ENCODE results near the gene AMER3. TPM values are rescaled to one million over a fixed set of nuclear protein-coding genes. Genes with fewer than 3 reads are reported as not detected.

The AMER3 gene
- polyA plus RNA-seq, 1 of the 3 experiments (the other 2 are of a cell fraction) = under 0.01 TPM

DNA sequence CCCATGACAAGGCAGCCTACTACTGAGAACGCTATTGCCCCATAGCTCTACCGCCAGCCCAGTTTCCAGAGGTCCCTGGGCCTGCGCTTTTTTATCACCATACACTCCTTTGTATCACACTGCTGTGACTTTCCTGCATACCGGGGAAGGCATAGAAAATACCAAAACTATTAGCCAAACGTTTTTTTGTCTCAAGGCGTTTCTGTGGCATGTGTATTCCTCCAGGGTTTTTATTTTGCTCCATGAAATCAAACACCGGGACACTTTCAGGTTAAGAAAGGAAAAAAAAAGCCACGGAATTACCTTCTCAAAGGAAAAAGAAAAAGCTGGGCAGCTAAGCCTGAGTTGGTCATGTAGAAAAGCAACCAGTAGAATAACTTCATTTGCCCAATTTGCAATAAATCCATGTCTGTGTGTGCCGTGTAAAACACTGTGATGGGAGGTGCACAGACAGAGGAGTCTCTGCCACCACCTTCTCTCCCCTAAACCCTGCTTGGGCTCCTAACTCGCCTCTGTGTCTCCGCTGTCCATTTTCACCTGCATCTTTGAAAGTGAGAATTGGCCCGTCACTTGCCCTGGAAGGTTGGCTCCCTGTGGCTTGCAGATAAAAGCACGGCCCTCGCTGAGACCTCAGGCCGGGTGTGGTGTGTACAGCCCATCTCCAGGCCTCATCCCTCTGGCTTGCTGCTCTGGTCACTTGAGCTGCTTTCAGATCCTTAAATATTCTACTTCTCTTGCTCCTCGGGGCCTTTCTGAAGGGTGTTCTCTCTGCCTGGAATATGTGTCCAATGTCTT is 1.7 kb downstream of the AMER3 start (continued):
- TF ChIP-seq MXI1 (IDR thresholded peaks at IDR 0.05; ENCODE audit: low read depth, low read length) (no peak), FOXJ3 (CRISPR knock-in tag; IDR thresholded peaks at IDR 0.05) (no peak), TCF12 (IDR thresholded peaks at IDR 0.05) (no peak), GABPA (IDR thresholded peaks at IDR 0.05; ENCODE audit: low read depth) (no peak)
- TF ChIP-seq, protein P1, sequence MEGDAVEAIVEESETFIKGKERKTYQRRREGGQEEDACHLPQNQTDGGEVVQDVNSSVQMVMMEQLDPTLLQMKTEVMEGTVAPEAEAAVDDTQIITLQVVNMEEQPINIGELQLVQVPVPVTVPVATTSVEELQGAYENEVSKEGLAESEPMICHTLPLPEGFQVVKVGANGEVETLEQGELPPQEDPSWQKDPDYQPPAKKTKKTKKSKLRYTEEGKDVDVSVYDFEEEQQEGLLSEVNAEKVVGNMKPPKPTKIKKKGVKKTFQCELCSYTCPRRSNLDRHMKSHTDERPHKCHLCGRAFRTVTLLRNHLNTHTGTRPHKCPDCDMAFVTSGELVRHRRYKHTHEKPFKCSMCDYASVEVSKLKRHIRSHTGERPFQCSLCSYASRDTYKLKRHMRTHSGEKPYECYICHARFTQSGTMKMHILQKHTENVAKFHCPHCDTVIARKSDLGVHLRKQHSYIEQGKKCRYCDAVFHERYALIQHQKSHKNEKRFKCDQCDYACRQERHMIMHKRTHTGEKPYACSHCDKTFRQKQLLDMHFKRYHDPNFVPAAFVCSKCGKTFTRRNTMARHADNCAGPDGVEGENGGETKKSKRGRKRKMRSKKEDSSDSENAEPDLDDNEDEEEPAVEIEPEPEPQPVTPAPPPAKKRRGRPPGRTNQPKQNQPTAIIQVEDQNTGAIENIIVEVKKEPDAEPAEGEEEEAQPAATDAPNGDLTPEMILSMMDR (IDR thresholded peaks at IDR 0.05) = no peak

DNA sequence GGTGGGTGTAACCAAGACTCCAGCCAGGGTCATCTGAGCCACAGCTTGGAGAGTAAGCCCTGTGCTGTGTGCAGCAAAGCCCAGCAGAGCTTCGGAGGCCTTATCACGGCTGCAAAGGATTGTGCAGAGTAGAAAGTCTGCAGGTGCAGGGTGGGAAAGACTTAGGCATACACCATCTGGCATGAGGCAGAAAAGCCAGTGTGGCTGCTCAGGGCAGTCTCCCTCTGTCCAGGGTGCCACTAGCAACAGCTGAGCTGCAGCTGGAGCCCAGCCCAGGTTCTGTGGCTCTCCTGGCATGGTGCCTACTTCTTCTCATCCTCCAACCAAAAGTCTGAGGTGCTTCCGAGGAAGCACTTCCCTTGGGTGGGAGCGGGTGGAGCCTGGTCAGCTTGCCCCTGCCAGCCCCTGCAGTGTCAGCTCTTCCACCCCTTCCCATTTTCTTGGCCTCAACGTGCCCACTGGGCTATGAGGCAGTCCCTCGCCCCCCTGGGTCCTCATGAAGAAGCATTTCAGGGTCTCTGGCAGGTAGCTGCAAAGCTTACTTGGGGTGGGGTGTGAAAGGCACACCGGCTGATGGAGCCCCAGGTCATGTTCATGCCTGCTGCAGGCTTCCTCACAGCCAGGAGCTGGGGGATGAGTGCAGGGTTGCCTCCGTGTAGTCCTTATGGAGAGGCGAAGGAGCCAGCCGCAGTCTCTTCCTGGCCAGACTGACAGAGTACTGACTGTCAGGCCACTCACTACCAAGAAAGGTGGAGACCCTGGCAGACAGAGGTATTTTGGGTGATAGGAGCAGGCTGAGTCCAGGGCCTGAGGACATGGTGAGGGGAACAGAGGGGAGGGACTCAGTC is 4.8 kb downstream of the AMER3 start:
- H3K9me2 ChIP-seq = no peaks in the 10 kb centered on the region
- H3K9me3 ChIP-seq = no peaks in the 10 kb centered on the region
- no peak overlapping the region for H3K9ac ChIP-seq
- no peaks in the 10 kb centered on the region for H3F3A ChIP-seq (replicated peaks; ENCODE audit: insufficient read depth)
- peaks cover 0 to 27% of the 10 kb centered on the region in 2 experiments; a peak in 1 of 4 replicates for H3K4me1 ChIP-seq (ENCODE audit: control insufficient read depth in 1 of 2, insufficient read depth in 2 of 2, low read depth in 1 of 2, low read length in 1 of 2)
- POLR2A ChIA-PET = no interaction called here
- WGBS (ENCODE audit: low lambda C conversion rate) = 27% methylated on average over 9 of the region's 10 CpGs
- H3K4me2 ChIP-seq = no peak overlapping the region
- TF ChIP-seq, protein P2, sequence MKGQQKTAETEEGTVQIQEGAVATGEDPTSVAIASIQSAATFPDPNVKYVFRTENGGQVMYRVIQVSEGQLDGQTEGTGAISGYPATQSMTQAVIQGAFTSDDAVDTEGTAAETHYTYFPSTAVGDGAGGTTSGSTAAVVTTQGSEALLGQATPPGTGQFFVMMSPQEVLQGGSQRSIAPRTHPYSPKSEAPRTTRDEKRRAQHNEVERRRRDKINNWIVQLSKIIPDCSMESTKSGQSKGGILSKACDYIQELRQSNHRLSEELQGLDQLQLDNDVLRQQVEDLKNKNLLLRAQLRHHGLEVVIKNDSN (IDR thresholded peaks at IDR 0.05; ENCODE audit: borderline replicate concordance, low read depth) = no peak
- TF ChIP-seq FOXJ3 (CRISPR knock-in tag; IDR thresholded peaks at IDR 0.05) (no peak), EP300 (IDR thresholded peaks at IDR 0.05; ENCODE audit: borderline replicate concordance in 1 of 2, low read depth in 1 of 2, low read length in 1 of 2) (no peak)
- TF ChIP-seq, protein P3, sequence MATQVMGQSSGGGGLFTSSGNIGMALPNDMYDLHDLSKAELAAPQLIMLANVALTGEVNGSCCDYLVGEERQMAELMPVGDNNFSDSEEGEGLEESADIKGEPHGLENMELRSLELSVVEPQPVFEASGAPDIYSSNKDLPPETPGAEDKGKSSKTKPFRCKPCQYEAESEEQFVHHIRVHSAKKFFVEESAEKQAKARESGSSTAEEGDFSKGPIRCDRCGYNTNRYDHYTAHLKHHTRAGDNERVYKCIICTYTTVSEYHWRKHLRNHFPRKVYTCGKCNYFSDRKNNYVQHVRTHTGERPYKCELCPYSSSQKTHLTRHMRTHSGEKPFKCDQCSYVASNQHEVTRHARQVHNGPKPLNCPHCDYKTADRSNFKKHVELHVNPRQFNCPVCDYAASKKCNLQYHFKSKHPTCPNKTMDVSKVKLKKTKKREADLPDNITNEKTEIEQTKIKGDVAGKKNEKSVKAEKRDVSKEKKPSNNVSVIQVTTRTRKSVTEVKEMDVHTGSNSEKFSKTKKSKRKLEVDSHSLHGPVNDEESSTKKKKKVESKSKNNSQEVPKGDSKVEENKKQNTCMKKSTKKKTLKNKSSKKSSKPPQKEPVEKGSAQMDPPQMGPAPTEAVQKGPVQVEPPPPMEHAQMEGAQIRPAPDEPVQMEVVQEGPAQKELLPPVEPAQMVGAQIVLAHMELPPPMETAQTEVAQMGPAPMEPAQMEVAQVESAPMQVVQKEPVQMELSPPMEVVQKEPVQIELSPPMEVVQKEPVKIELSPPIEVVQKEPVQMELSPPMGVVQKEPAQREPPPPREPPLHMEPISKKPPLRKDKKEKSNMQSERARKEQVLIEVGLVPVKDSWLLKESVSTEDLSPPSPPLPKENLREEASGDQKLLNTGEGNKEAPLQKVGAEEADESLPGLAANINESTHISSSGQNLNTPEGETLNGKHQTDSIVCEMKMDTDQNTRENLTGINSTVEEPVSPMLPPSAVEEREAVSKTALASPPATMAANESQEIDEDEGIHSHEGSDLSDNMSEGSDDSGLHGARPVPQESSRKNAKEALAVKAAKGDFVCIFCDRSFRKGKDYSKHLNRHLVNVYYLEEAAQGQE (IDR thresholded peaks at IDR 0.05; ENCODE audit: low read depth, low read length) = peak; percentile 77; the same call in 1 of the 2 replicates
- H3K36me3 ChIP-seq (replicated peaks in 1 of 2; ENCODE audit: control insufficient read depth in 1 of 2, insufficient read depth in 2 of 2, low read length in 1 of 2) = no peaks in the 10 kb centered on the region
- peak; percentile 54 for DNase-seq
- H3K27me3 ChIP-seq (ENCODE audit: insufficient read depth) = no peaks in the 10 kb centered on the region; the same call in 1 of the 2 replicates
- no peak overlapping the region for H2AFZ ChIP-seq (ENCODE audit: low read depth)
- H4K20me1 ChIP-seq (ENCODE audit: insufficient read depth) = 0 out of 2 replicates have a peak, but pooled peaks cover 3% of the 10 kb centered on the region
- H3K79me2 ChIP-seq (ENCODE audit: insufficient read depth) = no peaks in the 10 kb centered on the region
- CTCF ChIA-PET = interaction anchor here (1.0 to 3.1 kb wide), 5 partner anchors 8 to 114 kb away, joined by 3 to 14 read pairs (median 3); no protein-coding TSS in a partner anchor
- no peak overlapping the region for H3K27ac ChIP-seq (ENCODE audit: low read depth in 2 of 2, low read length in 1 of 2)
- H3K4me3 ChIP-seq (ENCODE audit: low read depth in 2 of 2, low read length in 1 of 2) = no peak overlapping the region

All from SK-N-SH (cell line).